H1 (cell line): ENCODE data around the gene SHPK. TPM values are rescaled to one million over a fixed set of nuclear protein-coding genes. Genes with fewer than 3 reads are reported as not detected.

ENCODE experiments used
- CTCF ChIA-PET: fragments of 300-600 bp; sonication (Branson Sonifier 250); formaldehyde crosslinking; loops from one replicate; lab custom pipeline; 2021; ENCODE audit not compliant: partially characterized antibody; lab: Charles Lee
- POLR2A ChIA-PET: fragments of 300-600 bp; sonication (Branson Sonifier 250); formaldehyde crosslinking; loops from one replicate; lab custom pipeline; 2021; ENCODE audit warnings: inconsistent platforms; ENCODE audit not compliant: partially characterized antibody; lab: Charles Lee
- DNase-seq, 2 experiments: peaks; one replicate each; pipeline versions ENCODE4 v3.0.0 to v3.0.0-alpha.2; 2010 to 2022; ENCODE audit warnings: low spot score in 2 of 2, low read depth in 1 of 2, mixed read lengths in 1 of 2
- FAIRE-seq: peaks from 2 replicates; lab custom pipeline; 2011; peaks lifted over from hg19 to GRCh38; lab: Jason Lieb, UNC
- H2AFZ ChIP-seq: 2 replicates; pipeline ENCODE4 v1.8.1; 2012; ENCODE audit warnings: low read length, inconsistent platforms
- H2AK5ac ChIP-seq: 2 replicates; pipeline ENCODE4 v1.6.1; 2013; ENCODE audit warnings: low read depth, low read length
- H2BK120ac ChIP-seq: replicated peaks from 2 replicates; pipeline ENCODE3; 2013; ENCODE audit warnings: low read depth, low read length, inconsistent platforms
- H2BK12ac ChIP-seq: 2 replicates; pipeline ENCODE4 v1.6.1; 2013; ENCODE audit warnings: low read depth, low read length
- H2BK15ac ChIP-seq: 2 replicates; pipeline ENCODE4 v1.6.1; 2013; ENCODE audit warnings: low read length
- H2BK20ac ChIP-seq: 2 replicates; pipeline ENCODE4 v1.6.1; 2013; ENCODE audit warnings: low read length
- H2BK5ac ChIP-seq: 2 replicates; pipeline ENCODE4 v1.6.1; 2013; ENCODE audit warnings: low read depth, low read length
- H3K14ac ChIP-seq: 2 replicates; pipeline ENCODE4 v1.6.1; 2013; ENCODE audit warnings: inconsistent platforms; ENCODE audit not compliant: insufficient read length
- H3K18ac ChIP-seq: 2 replicates; pipeline ENCODE4 v1.6.1; 2013; ENCODE audit warnings: low read length; ENCODE audit errors: extremely low read depth
- H3K23ac ChIP-seq: 2 replicates; pipeline ENCODE4 v1.6.1; 2013; ENCODE audit warnings: inconsistent platforms; ENCODE audit not compliant: insufficient read length
- H3K23me2 ChIP-seq: 2 replicates; pipeline ENCODE4 v1.6.1; 2013; ENCODE audit warnings: low read depth, low read length
- H3K27ac ChIP-seq: 2 replicates; pipeline ENCODE4 v1.6.1; 2011; ENCODE audit warnings: low read depth, low read length, inconsistent platforms
- H3K27me3 ChIP-seq, 4 experiments: replicated peaks in 1 of 4; 1 replicate in 1 of 4; 2 replicates in 3 of 4; pipeline versions ENCODE4 v1.6.1 to v1.8.1; 2011 to 2013; ENCODE audit warnings: low read length in 3 of 4, mild to moderate bottlenecking in 3 of 4, inconsistent platforms in 2 of 4, mixed read lengths in 2 of 4, moderate library complexity in 1 of 4; ENCODE audit not compliant: control insufficient read depth in 3 of 4, insufficient read depth in 3 of 4; ENCODE audit errors: extremely low read depth in 1 of 4
- H3K36me3 ChIP-seq, 4 experiments: 2 replicates each; pipeline versions ENCODE4 v1.6.1 to v1.8.1; 2011 to 2013; ENCODE audit warnings: mild to moderate bottlenecking in 4 of 4, low read length in 3 of 4, moderate library complexity in 2 of 4, control low read depth in 1 of 4, inconsistent platforms in 1 of 4; ENCODE audit not compliant: insufficient read depth in 4 of 4, control insufficient read depth in 2 of 4
- H3K4ac ChIP-seq: replicated peaks from 2 replicates; pipeline ENCODE3; 2013; ENCODE audit warnings: low read length, low read depth, mixed read lengths, inconsistent platforms; ENCODE audit not compliant: insufficient read length
- H3K4me1 ChIP-seq, 4 experiments: replicated peaks in 1 of 4; 1 replicate in 1 of 4; 2 replicates in 3 of 4; pipeline versions ENCODE4 v1.6.1 to v1.8.1; 2011 to 2013; ENCODE audit warnings: low read length in 3 of 4, inconsistent platforms in 2 of 4, mixed read lengths in 1 of 4; ENCODE audit not compliant: insufficient read depth in 4 of 4, control insufficient read depth in 3 of 4
- H3K4me2 ChIP-seq, 2 experiments: 2 replicates each; pipeline versions ENCODE4 v1.6.1 to v1.8.1; 2011 to 2013; ENCODE audit warnings: low read depth in 2 of 2, low read length in 2 of 2, control low read depth in 1 of 2, inconsistent platforms in 1 of 2, mild to moderate bottlenecking in 1 of 2; ENCODE audit not compliant: insufficient read depth in 1 of 2
- H3K4me3 ChIP-seq, 4 experiments: fragments of 200-600, 300-600 bp in 1 of 4; sonication (generic), shearing (Covaris generic), sonication (Bioruptor Twin) in 1 of 4; 2 replicates each; pipeline versions ENCODE4 v1.5.1 to v1.8.1; 2011 to 2016; ENCODE audit warnings: low read length in 4 of 4, low read depth in 3 of 4, control low read depth in 2 of 4, inconsistent platforms in 2 of 4, mild to moderate bottlenecking in 2 of 4, mixed read lengths in 1 of 4, moderate library complexity in 1 of 4; ENCODE audit not compliant: insufficient read depth in 2 of 4; ENCODE audit errors: extremely low read depth in 1 of 4
- H3K56ac ChIP-seq: replicated peaks from 2 replicates; pipeline ENCODE3; 2013; ENCODE audit warnings: low read depth, mild to moderate bottlenecking, mixed read lengths, low read length, inconsistent platforms; ENCODE audit not compliant: insufficient read length
- H3K79me1 ChIP-seq: 2 replicates; pipeline ENCODE4 v1.6.1; 2013; ENCODE audit warnings: low read depth, low read length, control low read depth
- H3K79me2 ChIP-seq, 2 experiments: 2 replicates each; pipeline versions ENCODE4 v1.6.1 to v1.8.1; 2012 to 2013; ENCODE audit warnings: low read length in 2 of 2, mild to moderate bottlenecking in 2 of 2, inconsistent platforms in 1 of 2; ENCODE audit not compliant: insufficient read depth in 2 of 2, control insufficient read depth in 1 of 2
- H3K9ac ChIP-seq, 4 experiments: replicated peaks in 1 of 4; 1 replicate in 1 of 4; 2 replicates in 3 of 4; pipeline versions ENCODE4 v1.6.1 to v1.8.1; 2011 to 2013; ENCODE audit warnings: low read depth in 3 of 4, low read length in 3 of 4, control low read depth in 2 of 4, mild to moderate bottlenecking in 2 of 4, moderate library complexity in 2 of 4, inconsistent platforms in 1 of 4; ENCODE audit errors: extremely low read depth in 1 of 4
- H3K9me3 ChIP-seq, 2 experiments: 2 replicates each; pipeline versions ENCODE4 v1.6.1 to v1.8.1; 2012 to 2013; ENCODE audit warnings: mild to moderate bottlenecking in 2 of 2, moderate library complexity in 2 of 2, control low read depth in 1 of 2, inconsistent platforms in 1 of 2, low read depth in 1 of 2, low read length in 1 of 2, mixed read lengths in 1 of 2; ENCODE audit not compliant: insufficient read depth in 2 of 2
- H4K20me1 ChIP-seq, 2 experiments: replicated peaks in 1 of 2; 2 replicates each; pipeline versions ENCODE3 to v1.8.1; 2011 to 2013; ENCODE audit warnings: inconsistent platforms in 2 of 2, low read length in 2 of 2, mild to moderate bottlenecking in 1 of 2; ENCODE audit not compliant: insufficient read depth in 2 of 2, control insufficient read depth in 1 of 2
- H4K5ac ChIP-seq: 2 replicates; pipeline ENCODE4 v1.6.1; 2013; ENCODE audit warnings: low read length, low read depth, mixed read lengths, inconsistent platforms; ENCODE audit not compliant: insufficient read length
- H4K8ac ChIP-seq: 2 replicates; pipeline ENCODE4 v1.8.0; 2013; ENCODE audit warnings: mild to moderate bottlenecking, moderate library complexity, low read length, inconsistent platforms; ENCODE audit not compliant: insufficient read depth; ENCODE audit errors: extremely low read depth
- H4K91ac ChIP-seq: replicated peaks from 2 replicates; pipeline ENCODE3; 2013; ENCODE audit warnings: low read length, mixed read lengths, inconsistent platforms; ENCODE audit not compliant: insufficient read length
- HDAC2 ChIP-seq, 2 experiments: fragments of 300-600 bp in 1 of 2; sonication (generic) in 1 of 2; IDR thresholded peaks; 2 replicates each; pipeline ENCODE4 v1.6.1; 2011 to 2012; ENCODE audit warnings: low read depth in 2 of 2, low read length in 2 of 2, mild to moderate bottlenecking in 2 of 2, moderate library complexity in 2 of 2, borderline replicate concordance in 1 of 2, inconsistent platforms in 1 of 2
- SAP30 ChIP-seq: fragments of 300-600 bp; sonication (generic); IDR thresholded peaks from 2 replicates; pipeline ENCODE4 v1.7.1; 2012; ENCODE audit warnings: low read length, moderate library complexity, mild to moderate bottlenecking, inconsistent platforms; ENCODE audit not compliant: insufficient read depth, insufficient replicate concordance
- SIRT6 ChIP-seq: IDR thresholded peaks from one replicate; pipeline ENCODE4 v1.7.1; 2012; ENCODE audit warnings: low read length, inconsistent platforms
- WGBS, 2 experiments: shearing (Covaris generic) in 1 of 2; methylation state at CpG; one replicate each; pipeline versions ENCODE4 v1.1.6 to v1.1.7; 2013 to 2015; ENCODE audit warnings: low lambda C conversion rate in 2 of 2, mixed read lengths in 2 of 2, inconsistent platforms in 1 of 2, low coverage in 1 of 2, missing lambda C conversion rate in 1 of 2; ENCODE audit not compliant: insufficient replicate concordance in 2 of 2, insufficient coverage in 1 of 2, insufficient read length in 1 of 2; ENCODE audit errors: extremely low coverage in 1 of 2, missing lambda C conversion rate in 1 of 2; 5-methylcytosine and 5-hydroxymethylcytosine counted together
- polyA plus RNA-seq, 7 experiments: library from polyadenylated mRNA; depleted of rRNA in 3 of 7; stranded (reverse) in 5 of 7; unstranded in 2 of 7; fragments of >200 nt in 5 of 7; fragments of 200-250 nt in 2 of 7; gene quantifications; 1 replicate in 5 of 7; 2 replicates in 1 of 7; 4 replicates in 1 of 7; pipeline versions ENCODE4 v1.2.1 to v1.2.3, GENCODE V29; 2011 to 2013; ENCODE audit warnings: missing spikeins in 2 of 7, mixed read lengths in 2 of 7
- total RNA-seq: library from RNA; stranded (reverse); fragmentation: NEBNext Ultra II Directional; extraction: Animal tissue kit (Norgen Biotek cat#: 25700); gene quantifications from 2 replicates; pipeline ENCODE4 v1.2.1, GENCODE V29; 2021

Gene SHPK
- total and polyA plus RNA-seq, 2 of the 8 experiments (the other 6 are each of a cell fraction or from before 2014, with no cell fraction given) = 28.6 to 36.7 TPM

DNA sequence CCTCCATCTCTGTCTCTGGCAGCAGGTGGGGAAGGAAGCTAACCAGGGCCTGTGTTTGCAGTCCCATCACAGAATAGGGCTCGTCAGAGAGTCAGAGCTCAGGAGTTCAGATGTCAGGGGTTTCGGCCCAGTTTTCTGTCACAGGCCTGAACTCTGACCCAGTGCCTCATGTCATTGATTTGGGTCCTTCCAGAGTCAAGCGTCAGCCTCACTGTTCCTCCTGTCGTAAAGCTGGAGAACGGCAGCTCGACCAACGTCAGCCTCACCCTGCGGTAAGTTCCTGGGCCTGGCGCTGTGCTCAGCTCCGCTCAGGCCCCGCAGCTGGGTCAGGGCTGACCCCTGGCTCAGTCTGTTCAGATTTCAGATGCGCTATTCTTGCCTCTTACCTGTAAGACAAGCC lies 11.2 kb upstream of the SHPK start:
- Histone ChIP-seq H4K91ac (no peak overlapping the region), H3K4me2 (no peak overlapping the region), H3K27ac (0 out of 2 replicates have a peak overlapping the region, but pooled peaks have one; percentile 16), H3K56ac (no peak overlapping the region), H2BK20ac (no peak overlapping the region), H3K23me2 (no peaks in the 10 kb centered on the region), H3K79me2 (no peaks in the 10 kb centered on the region; a peak in 1 of 4 replicates), H2BK12ac (no peak overlapping the region), H3K4ac (no peak overlapping the region), H4K8ac (0 out of 2 replicates have a peak overlapping the region, but pooled peaks have one; percentile 36), H3K23ac (no peak overlapping the region), H4K20me1 (peaks cover 0 to 2% of the 10 kb centered on the region in 2 experiments), H3K4me1 (no peaks in the 10 kb centered on the region), H2BK120ac (no peak overlapping the region), H4K5ac (no peak overlapping the region), H3K4me3 (no peak overlapping the region), H3K36me3 (peaks cover 0 to 5% (median 2%) of the 10 kb centered on the region in 4 experiments; a peak in 4 of 8 replicates), H2BK5ac (no peak overlapping the region), H3K14ac (no peak overlapping the region), H3K27me3 (no peaks in the 10 kb centered on the region; a peak in 1 of 7 replicates), H2AFZ (no peak overlapping the region), H2AK5ac (no peak overlapping the region), H3K9me3 (no peaks in the 10 kb centered on the region), H3K79me1 (no peaks in the 10 kb centered on the region), H2BK15ac (no peak overlapping the region), H3K18ac (no peak overlapping the region), H3K9ac (no peak overlapping the region)
- TF ChIP-seq SIRT6 (no peak), HDAC2 (IDR thresholded peaks at IDR 0.05; ENCODE audit: borderline replicate concordance in 1 of 2, low read depth in 2 of 2, low read length in 2 of 2) (no peak), SAP30 (no peak)
- no peak for FAIRE-seq
- ChIA-PET CTCF (interaction anchor here (0.7 to 2.9 kb wide), 17 partner anchors 8 to 113 kb away, joined by 3 to 20 read pairs (median 5); partner anchors contain the start of genes CTNS and SHPK), POLR2A (interaction anchor here (0.8 to 18.4 kb wide), 7 partner anchors 9 to 607 kb away, joined by 3 to 194 read pairs (median 8); partner anchors contain the start of genes CTNS, EMC6, SHPK and TAX1BP3)
- 89% methylated on average over 12 of the region's 12 CpGs; no CpG with 5 or more reads in 1 of the 2 experiments for WGBS, 2 experiments
- no peak for DNase-seq
